GM23338 (cell line): ENCODE results near the gene ZNF202. TPM values are rescaled to one million over a fixed set of nuclear protein-coding genes. Genes with fewer than 3 reads are reported as not detected.

Experiments
- ATAC-seq: fragments of 200-7000 bp; cut with Tn5 transposase; 3 replicates; pipeline ENCODE4 v1.9.1; 2020
- DNase-seq: peaks from one replicate; pipeline ENCODE4 v3.0.0-alpha.2; 2015; ENCODE audit warnings: low spot score
- H2AFZ ChIP-seq: fragments of 200-600 bp; sonication (generic); 2 replicates; pipeline ENCODE4 v1.8.0; 2016; ENCODE audit warnings: antibody characterized with exemption, mild to moderate bottlenecking, moderate library complexity
- H3F3A ChIP-seq: fragments of 200-600 bp; sonication (generic); replicated peaks from 2 replicates; pipeline ENCODE4 v1.8.0; 2017; ENCODE audit warnings: antibody characterized with exemption, mixed run types, low read depth
- H3K27ac ChIP-seq: fragments of 200-600 bp; sonication (generic); 2 replicates; pipeline ENCODE4 v1.6.1; 2016; ENCODE audit warnings: low read depth
- H3K27me3 ChIP-seq: fragments of 200-600 bp; sonication (generic); 2 replicates; pipeline ENCODE4 v1.8.0; 2016; ENCODE audit warnings: mild to moderate bottlenecking, mixed run types, moderate library complexity; ENCODE audit not compliant: insufficient read depth
- H3K36me3 ChIP-seq: fragments of 200-600 bp; sonication (generic); 2 replicates; pipeline ENCODE4 v1.8.0; 2016; ENCODE audit warnings: mild to moderate bottlenecking; ENCODE audit not compliant: insufficient read depth
- H3K4me1 ChIP-seq: fragments of 200-600 bp; sonication (generic); 2 replicates; pipeline ENCODE4 v1.8.0; 2016; ENCODE audit warnings: mild to moderate bottlenecking, moderate library complexity; ENCODE audit not compliant: insufficient read depth
- H3K4me2 ChIP-seq: fragments of 200-600 bp; sonication (generic); 2 replicates; pipeline ENCODE4 v1.7.1; 2017; ENCODE audit warnings: mixed run types
- H3K4me3 ChIP-seq: fragments of 200-600 bp; sonication (generic); 2 replicates; pipeline ENCODE4 v1.6.1; 2016; ENCODE audit warnings: mixed run types
- H3K79me2 ChIP-seq: fragments of 200-600 bp; sonication (generic); replicated peaks from 2 replicates; pipeline ENCODE4 v1.8.0; 2017; ENCODE audit warnings: mild to moderate bottlenecking; ENCODE audit not compliant: insufficient read depth
- H3K9me2 ChIP-seq: fragments of 200-600 bp; sonication (generic); 2 replicates; pipeline ENCODE4 v1.8.0; 2017; ENCODE audit not compliant: insufficient read depth
- H4K20me1 ChIP-seq: fragments of 200-600 bp; sonication (generic); replicated peaks from 2 replicates; pipeline ENCODE4 v1.8.0; 2017; ENCODE audit warnings: mild to moderate bottlenecking; ENCODE audit not compliant: insufficient read depth
- H3K27ac Mint-ChIP-seq: 2 replicates; pipeline ENCODE4 v1.8.0; 2020; ENCODE audit warnings: inconsistent platforms, mild to moderate bottlenecking, moderate library complexity, mixed read lengths
- H3K27me3 Mint-ChIP-seq: 3 replicates; pipeline ENCODE4 v1.8.0; 2022; ENCODE audit warnings: low read depth, mild to moderate bottlenecking, moderate library complexity, mixed read lengths, inconsistent platforms; ENCODE audit not compliant: insufficient read depth, poor library complexity
- H3K36me3 Mint-ChIP-seq: 3 replicates; pipeline ENCODE4 v1.8.0; 2021; ENCODE audit warnings: low read depth, mild to moderate bottlenecking, inconsistent platforms, moderate library complexity, mixed read lengths
- H3K4me1 Mint-ChIP-seq: 3 replicates; pipeline ENCODE4 v1.8.0; 2020; ENCODE audit warnings: mild to moderate bottlenecking, inconsistent platforms, mixed read lengths
- H3K4me3 Mint-ChIP-seq: 3 replicates; pipeline ENCODE4 v1.8.0; 2021; ENCODE audit warnings: moderate library complexity, mild to moderate bottlenecking, inconsistent platforms, mixed read lengths
- H3K9me3 Mint-ChIP-seq: 3 replicates; pipeline ENCODE4 v1.8.0; 2020; ENCODE audit warnings: moderate library complexity, mild to moderate bottlenecking, inconsistent platforms, mixed read lengths
- CREB1 ChIP-seq: fragments of 250-450 bp; sonication (Bioruptor Pico); IDR thresholded peaks from 2 replicates; pipeline ENCODE4 v1.5.0; 2020; ENCODE audit warnings: low read depth, mild to moderate bottlenecking, moderate library complexity
- EZH2 ChIP-seq: fragments of 200-600 bp; sonication (generic); IDR thresholded peaks from one replicate; pipeline ENCODE4 v1.8.0; 2017; ENCODE audit warnings: antibody characterized with exemption, mild to moderate bottlenecking, low read depth; ENCODE audit not compliant: unreplicated experiment
- EZH2phosphoT487 ChIP-seq: fragments of 200-600 bp; sonication (generic); IDR thresholded peaks from one replicate; pipeline ENCODE4 v1.8.1; 2018; ENCODE audit warnings: antibody characterized with exemption; ENCODE audit not compliant: unreplicated experiment
- JUNB ChIP-seq: IDR thresholded peaks from one replicate; pipeline ENCODE4 v1.6.1; 2016; ENCODE audit warnings: antibody characterized with exemption; ENCODE audit not compliant: unreplicated experiment
- NANOG ChIP-seq: IDR thresholded peaks from 2 replicates; pipeline ENCODE4 v1.6.1; 2016; ENCODE audit warnings: antibody characterized with exemption, borderline replicate concordance
- POLR2AphosphoS5 ChIP-seq: IDR thresholded peaks from 2 replicates; pipeline ENCODE4 v1.6.1; 2016; ENCODE audit warnings: antibody characterized with exemption, low read depth
- STAT1 ChIP-seq: IDR thresholded peaks from one replicate; pipeline ENCODE4 v1.6.1; 2016; ENCODE audit warnings: antibody characterized with exemption; ENCODE audit not compliant: unreplicated experiment
- ZNF114 ChIP-seq: fragments of 250-450 bp; sonication (Bioruptor Pico); IDR thresholded peaks from 2 replicates; pipeline ENCODE4 v1.5.0; 2020; ENCODE audit warnings: mild to moderate bottlenecking, moderate library complexity
- ZNF331 ChIP-seq: fragments of 250-450 bp; sonication (Bioruptor Pico); IDR thresholded peaks from 2 replicates; pipeline ENCODE4 v1.5.0; 2020; ENCODE audit warnings: low read depth, mild to moderate bottlenecking, moderate library complexity
- ZNF462 ChIP-seq: fragments of 250-450 bp; sonication (Bioruptor Pico); IDR thresholded peaks from 2 replicates; pipeline ENCODE4 v1.5.0; 2020; ENCODE audit warnings: mild to moderate bottlenecking, moderate library complexity
- polyA plus RNA-seq: library from polyadenylated mRNA; unstranded; fragments of >200 nt; fragmentation: Nextera tagmentation; extraction: Ambion mirVana; gene quantifications from 2 replicates; pipeline ENCODE4 v1.2.1, GENCODE V29; 2016
- total RNA-seq: library from RNA; depleted of rRNA; stranded (reverse); fragments of >200 nt; shearing (Covaris generic); gene quantifications from 2 replicates; pipeline ENCODE4 v1.2.3, GENCODE V29; 2014
- TF ChIP-seq, protein P1 (sequence below): IDR thresholded peaks from 2 replicates; pipeline ENCODE4 v1.6.1; 2016; ENCODE audit warnings: antibody characterized with exemption
- TF ChIP-seq, protein P2 (sequence below), 2 experiments: fragments of 200-600 bp in 1 of 2; sonication (generic) in 1 of 2; conservative IDR thresholded peaks; 2 replicates each; pipeline versions ENCODE4 v1.5.1 to v1.6.1; 2016 to 2017; ENCODE audit warnings: antibody characterized with exemption in 2 of 2, low read depth in 2 of 2, mild to moderate bottlenecking in 2 of 2, moderate library complexity in 1 of 2
- TF ChIP-seq, protein P3 (sequence below): IDR thresholded peaks from one replicate; pipeline ENCODE4 v1.6.1; 2018; ENCODE audit warnings: antibody characterized with exemption; ENCODE audit not compliant: unreplicated experiment

ZNF202 gene
- total and polyA plus RNA-seq, 2 experiments from 2014 or later: 18.2 to 36.7 TPM

GRCh38 chr11:123778511-123778910, 37.1 kb upstream of the ZNF202 start:
- Histone ChIP-seq H3K4me1 (peaks cover 53% of the 10 kb centered on the region), H3K27me3 (no peaks in the 10 kb centered on the region), H2AFZ (no peak overlapping the region), H3K4me3 (no peak overlapping the region), H3K4me2 (no peak overlapping the region), H3K27ac (no peak overlapping the region), H3K9me2 (no peaks in the 10 kb centered on the region), H4K20me1 (no peaks in the 10 kb centered on the region), H3F3A (peaks cover 7% of the 10 kb centered on the region; the same call in 1 of the 2 replicates), H3K36me3 (no peaks in the 10 kb centered on the region), H3K79me2 (no peaks in the 10 kb centered on the region)
- TF ChIP-seq STAT1 (no peak), JUNB (no peak), EZH2 (no peak), NANOG (no peak), POLR2AphosphoS5 (no peak), EZH2phosphoT487 (no peak), ZNF331 (CRISPR knock-in tag) (no peak), CREB1 (CRISPR knock-in tag) (no peak), ZNF462 (CRISPR knock-in tag) (no peak), ZNF114 (CRISPR knock-in tag) (no peak)
- TF ChIP-seq, protein P1, sequence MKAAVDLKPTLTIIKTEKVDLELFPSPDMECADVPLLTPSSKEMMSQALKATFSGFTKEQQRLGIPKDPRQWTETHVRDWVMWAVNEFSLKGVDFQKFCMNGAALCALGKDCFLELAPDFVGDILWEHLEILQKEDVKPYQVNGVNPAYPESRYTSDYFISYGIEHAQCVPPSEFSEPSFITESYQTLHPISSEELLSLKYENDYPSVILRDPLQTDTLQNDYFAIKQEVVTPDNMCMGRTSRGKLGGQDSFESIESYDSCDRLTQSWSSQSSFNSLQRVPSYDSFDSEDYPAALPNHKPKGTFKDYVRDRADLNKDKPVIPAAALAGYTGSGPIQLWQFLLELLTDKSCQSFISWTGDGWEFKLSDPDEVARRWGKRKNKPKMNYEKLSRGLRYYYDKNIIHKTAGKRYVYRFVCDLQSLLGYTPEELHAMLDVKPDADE: no peak
- TF ChIP-seq, protein P2, sequence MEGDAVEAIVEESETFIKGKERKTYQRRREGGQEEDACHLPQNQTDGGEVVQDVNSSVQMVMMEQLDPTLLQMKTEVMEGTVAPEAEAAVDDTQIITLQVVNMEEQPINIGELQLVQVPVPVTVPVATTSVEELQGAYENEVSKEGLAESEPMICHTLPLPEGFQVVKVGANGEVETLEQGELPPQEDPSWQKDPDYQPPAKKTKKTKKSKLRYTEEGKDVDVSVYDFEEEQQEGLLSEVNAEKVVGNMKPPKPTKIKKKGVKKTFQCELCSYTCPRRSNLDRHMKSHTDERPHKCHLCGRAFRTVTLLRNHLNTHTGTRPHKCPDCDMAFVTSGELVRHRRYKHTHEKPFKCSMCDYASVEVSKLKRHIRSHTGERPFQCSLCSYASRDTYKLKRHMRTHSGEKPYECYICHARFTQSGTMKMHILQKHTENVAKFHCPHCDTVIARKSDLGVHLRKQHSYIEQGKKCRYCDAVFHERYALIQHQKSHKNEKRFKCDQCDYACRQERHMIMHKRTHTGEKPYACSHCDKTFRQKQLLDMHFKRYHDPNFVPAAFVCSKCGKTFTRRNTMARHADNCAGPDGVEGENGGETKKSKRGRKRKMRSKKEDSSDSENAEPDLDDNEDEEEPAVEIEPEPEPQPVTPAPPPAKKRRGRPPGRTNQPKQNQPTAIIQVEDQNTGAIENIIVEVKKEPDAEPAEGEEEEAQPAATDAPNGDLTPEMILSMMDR (conservative IDR thresholded peaks at IDR 0.05; ENCODE audit: low read depth in 2 of 2): no peak
- TF ChIP-seq, protein P3, sequence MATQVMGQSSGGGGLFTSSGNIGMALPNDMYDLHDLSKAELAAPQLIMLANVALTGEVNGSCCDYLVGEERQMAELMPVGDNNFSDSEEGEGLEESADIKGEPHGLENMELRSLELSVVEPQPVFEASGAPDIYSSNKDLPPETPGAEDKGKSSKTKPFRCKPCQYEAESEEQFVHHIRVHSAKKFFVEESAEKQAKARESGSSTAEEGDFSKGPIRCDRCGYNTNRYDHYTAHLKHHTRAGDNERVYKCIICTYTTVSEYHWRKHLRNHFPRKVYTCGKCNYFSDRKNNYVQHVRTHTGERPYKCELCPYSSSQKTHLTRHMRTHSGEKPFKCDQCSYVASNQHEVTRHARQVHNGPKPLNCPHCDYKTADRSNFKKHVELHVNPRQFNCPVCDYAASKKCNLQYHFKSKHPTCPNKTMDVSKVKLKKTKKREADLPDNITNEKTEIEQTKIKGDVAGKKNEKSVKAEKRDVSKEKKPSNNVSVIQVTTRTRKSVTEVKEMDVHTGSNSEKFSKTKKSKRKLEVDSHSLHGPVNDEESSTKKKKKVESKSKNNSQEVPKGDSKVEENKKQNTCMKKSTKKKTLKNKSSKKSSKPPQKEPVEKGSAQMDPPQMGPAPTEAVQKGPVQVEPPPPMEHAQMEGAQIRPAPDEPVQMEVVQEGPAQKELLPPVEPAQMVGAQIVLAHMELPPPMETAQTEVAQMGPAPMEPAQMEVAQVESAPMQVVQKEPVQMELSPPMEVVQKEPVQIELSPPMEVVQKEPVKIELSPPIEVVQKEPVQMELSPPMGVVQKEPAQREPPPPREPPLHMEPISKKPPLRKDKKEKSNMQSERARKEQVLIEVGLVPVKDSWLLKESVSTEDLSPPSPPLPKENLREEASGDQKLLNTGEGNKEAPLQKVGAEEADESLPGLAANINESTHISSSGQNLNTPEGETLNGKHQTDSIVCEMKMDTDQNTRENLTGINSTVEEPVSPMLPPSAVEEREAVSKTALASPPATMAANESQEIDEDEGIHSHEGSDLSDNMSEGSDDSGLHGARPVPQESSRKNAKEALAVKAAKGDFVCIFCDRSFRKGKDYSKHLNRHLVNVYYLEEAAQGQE: no peak
- DNase-seq: no peak
- Mint-ChIP-seq H3K36me3 (peaks cover 29% of the 10 kb centered on the region), H3K4me1 (peaks cover 58% of the 10 kb centered on the region), H3K9me3 (peaks cover 12% of the 10 kb centered on the region), H3K27ac (peak overlapping the region; percentile 80; the same call in 1 of the 2 replicates), H3K4me3 (no peak overlapping the region), H3K27me3 (no peaks in the 10 kb centered on the region)
- ATAC-seq: no peak
